Limb (tissue), 2 donors: ENCODE data around the gene RAB26.

Experiments used
- DNase-seq, 2 donors: peaks; one replicate each; pipeline ENCODE4 v3.0.0-alpha.2; 2016; ENCODE audit errors: extremely low spot score in 2 of 2

Gene RAB26

DNA sequence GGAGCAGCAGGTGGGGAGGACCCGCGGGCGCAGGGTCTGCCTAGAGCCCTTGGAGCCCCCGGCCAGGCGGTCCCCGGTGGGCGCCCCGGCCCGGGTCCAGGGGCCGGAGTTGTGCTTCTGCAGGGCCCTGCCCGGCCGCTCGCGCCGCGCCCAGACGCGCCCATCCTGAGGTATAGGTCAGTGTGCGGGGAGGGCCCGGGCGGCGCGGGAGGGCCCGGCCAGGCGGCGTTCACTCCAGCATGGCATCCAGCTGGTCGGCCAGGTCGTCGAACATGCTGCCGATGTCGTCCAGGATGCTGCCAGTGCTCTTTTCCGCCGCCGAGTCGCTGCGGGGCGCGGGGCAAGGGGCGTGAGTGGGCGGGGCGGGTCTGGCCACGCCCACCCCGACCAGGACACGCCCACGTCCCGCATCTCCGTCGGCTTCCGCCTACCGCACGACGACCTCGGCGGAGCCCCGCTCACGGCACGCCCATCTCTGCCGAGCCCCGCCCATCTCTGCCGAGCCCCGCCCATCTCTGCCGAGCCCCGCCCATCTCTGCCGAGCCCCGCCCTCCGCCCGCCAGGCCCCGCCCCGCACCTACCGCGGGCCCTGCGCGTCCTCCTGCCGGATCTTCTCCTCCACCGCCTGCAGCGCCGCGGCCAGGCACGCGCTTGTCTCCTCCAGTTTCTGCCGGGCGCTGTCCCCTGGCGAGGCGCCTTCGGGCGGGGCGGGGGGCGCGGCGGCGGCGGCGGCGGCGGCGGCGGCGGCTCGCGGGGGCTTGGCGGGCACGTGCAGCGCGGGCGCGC, 30.1 kb downstream of the RAB26 start:
- peak in 1 of 2 donors; percentile 72 for DNase-seq

DNA sequence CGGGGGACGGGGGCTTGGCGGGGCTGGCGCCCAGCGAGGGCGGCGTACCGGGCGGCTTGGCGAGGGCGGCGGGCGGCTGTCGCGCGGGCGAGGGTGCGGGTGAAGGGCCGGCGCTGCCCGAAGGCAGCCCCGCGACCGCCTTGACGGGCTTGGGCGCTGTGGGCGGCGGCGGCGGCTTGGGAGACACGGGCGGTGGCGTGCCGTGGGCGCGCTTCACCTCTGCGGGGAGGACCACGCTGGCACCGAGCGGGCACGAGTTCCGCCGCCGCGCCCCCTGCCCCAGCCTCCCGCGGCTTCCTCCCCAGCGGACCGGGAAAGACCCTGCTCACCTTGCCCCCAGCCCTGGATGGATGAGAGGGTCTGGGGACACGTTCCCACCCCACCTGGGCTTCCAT, 30.7 kb downstream of the RAB26 start:
- no peak for DNase-seq

DNA sequence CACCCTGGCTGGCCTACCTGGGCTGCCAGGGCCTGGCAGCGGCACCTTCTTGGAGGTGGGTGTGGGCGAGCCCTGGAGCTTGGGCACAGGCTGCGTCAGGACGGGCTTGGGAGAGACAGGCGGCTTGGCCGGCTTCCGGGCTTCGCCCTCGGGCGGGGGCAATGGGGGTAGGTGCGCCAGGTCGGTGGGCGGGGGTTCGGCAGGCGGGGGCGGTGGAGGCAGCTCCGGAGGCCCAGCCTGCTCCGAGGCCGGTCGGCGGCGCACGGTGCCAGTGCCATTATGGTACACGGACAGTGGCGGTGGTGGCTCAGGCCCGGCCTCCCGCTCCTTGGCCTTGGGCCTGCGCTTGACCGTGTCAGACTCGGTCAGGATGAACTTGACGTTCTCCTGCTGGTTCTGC, 31.2 kb downstream of the RAB26 start:
- no peak for DNase-seq

DNA sequence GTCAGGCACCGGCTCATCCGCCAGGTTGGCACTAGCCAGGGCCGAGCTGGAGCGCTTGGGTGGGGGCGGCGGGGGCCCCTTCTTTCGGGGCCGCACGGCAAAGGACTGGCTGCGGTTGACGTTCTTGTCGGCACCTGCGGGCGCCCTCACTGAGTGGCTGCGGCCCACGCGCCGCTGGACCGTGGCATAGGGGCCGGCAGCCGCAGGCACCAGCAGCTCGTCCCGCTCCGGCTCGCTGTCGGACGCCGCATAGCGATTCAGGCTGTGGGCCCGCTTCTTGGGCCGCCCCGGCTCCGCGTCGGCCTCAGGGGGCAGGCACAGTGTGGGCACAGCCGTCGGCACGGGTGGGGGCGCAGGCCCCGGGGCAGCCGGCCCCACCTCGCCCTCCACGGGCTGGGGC, 32.0 kb downstream of the RAB26 start:
- DNase-seq = no peak

DNA sequence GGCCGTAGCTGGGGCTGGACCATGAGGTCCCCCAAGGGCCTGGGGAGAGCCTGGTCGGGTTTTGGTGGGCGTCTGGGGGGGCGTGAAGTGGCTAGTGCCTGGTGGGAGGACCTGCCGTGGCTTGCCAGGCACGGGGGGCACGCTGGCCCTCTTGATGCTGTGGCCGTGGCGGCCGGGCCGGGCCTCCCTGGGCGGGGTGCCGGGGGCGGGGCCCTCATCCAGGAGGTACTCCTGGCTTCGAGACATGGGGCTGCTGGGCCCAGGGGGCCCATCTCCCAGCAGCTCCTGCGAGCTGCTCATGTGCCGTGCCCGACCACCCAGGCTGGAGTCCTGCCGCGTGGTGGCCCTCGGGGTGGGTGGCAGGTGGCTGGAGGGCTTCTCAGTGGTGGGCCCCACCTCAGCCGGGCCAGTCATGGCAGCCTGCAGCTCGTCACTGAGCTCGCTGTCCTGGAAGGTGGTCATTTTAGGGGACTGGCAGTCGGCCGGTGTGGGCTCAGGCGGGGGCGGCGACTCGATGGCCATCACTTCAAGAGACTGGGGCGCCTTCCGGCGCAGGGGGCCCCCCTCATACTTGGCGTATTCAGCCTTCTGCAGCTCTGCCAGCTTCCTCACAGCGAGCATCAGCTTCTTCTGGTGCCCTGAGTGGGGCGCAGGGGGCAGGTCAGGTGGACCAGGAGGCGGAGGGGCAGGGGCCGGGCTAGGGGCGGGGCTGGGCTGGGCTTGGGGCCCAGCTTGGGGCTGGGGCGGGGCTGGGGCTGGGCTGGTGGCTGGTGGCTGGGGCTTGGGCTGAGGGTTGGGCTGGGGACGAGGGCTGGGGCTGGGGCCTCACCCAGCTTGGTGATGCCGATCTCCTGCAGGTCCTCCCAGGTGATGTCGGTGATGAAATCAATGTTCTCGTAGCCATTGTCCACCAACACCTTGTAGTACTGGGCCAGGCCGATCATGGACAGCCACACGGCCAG, 32.8 kb downstream of the RAB26 start:
- no peak for DNase-seq

DNA sequence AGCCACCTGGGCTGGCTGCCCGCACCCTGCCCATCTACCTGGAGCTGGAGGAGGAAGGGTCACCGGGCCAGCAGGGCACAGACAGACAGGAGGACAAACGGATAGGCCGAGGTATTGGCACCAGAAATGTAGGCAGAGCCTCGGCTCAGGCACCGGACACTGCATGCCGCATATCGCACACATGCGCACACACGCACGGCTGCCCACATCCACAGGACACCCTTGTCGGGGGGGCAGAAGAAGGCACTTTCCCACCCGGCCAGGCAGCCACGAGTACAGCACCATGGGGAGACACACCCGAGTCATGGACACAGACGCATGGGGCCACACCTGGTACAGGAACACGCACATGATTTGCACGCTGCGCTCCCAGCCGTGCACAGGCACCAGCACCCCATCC, 33.5 kb downstream of the RAB26 start:
- no peak for DNase-seq

DNA sequence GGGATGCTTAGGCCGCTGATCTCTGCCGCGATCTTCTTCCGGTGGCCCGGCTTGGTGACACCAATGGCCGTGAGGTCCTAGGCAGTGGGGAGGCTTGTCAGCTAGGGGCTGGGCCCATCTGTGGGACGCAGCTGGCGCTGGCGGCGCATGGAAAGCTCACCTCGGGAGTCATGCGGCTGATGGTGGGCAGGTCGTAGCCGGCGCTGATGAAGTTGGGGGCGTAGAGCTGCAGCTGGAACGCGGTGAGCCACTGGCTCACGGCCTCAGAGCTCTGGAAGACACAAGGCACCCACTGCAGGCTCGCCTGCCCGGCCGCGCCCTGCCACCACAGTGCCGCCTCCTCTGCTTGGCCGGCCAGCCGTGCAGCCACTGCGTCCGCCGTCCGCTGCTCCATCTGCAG, 35.2 kb downstream of the RAB26 start:
- no peak for DNase-seq

DNA sequence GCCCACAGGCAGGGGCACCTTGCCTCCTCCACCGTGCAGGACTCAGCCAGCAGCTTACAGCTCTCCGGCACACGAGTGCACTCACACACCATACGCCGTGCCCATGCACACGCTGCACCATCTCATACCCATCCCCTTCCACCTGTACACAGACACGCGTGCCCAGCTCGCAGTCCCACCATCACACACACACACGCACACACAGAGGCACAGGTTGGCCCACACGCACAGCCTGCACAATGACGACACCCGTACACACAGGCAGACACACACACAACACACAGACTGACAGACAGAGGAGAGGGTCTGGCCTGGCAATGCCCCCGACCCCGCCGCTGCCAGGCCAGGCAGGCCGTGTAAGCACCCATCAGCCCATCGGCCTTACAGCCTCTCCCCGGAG, 35.9 kb downstream of the RAB26 start:
- DNase-seq = no peak

DNA sequence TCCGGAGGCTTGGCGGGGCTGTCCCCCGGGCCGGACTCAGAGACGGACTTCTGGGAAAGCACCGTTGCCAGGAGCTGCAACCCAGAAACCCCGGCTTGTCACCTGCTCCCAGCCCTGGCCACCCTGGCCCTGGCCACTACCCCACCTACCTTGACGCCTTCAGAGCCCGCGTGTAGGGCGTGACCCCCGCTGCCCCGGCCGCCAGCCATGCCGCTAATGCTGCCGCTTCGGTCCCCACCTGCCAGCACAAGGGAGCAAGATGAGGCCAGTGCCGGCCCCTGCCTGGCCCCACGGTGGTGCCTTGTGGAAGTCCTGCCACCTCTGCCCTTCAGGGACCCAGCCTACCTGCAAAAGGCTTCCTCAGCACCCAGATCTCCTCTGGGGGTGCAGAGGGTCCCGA, 36.5 kb downstream of the RAB26 start:
- DNase-seq = no peak

DNA sequence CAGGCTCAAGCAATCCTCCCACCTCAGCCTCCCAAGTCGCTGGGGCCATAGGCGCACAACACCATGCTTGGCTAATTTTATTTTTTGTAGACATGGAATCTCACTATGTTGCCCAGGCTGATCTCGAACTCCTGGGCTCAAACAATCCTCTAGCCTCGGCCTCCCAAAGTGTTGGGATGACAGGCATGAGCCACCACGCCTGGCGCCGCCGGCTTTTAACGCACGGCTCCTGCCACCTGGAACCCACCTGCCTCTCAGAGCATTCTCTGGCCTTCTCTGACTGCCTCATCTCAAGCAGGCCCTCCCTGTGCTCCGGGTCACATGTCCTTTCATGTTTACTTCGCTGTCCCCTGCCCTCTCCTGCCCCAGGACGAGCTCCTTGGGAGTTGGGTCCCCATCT, 37.6 kb downstream of the RAB26 start:
- DNase-seq = no peak

DNA sequence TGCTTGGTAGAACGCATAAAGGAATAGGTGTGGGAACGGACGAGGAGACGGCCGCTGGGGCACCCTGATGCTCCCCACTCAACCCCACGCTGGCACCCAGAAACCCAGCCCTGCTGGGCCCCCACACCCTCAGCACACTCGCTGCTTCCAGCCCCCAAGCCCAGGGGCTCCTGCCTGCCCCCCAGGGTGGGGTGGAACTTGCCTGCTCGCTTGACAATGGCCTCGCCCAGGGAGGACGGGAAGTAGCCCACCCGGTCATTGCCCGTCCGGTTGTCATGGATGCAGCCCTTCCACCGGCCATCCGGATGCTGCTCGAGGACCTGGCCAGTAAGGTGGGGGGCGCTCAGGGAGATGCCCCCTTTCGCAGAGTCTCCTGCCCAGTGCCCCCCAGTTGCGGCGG, 38.1 kb downstream of the RAB26 start:
- DNase-seq = no peak

DNA sequence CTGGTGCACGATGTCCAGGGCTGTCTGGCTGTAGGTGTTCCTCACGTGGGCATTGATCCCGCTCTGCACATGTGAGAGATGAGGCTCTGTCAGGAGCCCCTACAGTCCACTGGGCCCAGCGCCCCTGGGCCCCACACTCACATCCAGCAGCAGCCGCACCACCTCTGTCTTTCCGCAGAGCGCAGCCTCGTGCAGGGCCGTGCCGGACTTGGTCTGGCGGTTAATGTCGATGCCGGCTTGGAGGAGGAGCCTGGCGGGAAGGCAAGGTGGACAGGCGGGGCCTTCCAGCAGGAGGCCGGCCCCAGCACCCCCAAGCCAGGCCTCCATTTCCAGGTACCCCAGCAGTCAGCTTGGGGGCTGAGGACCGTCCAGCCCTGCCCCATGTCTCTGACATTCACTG, 38.8 kb downstream of the RAB26 start:
- no peak for DNase-seq

DNA sequence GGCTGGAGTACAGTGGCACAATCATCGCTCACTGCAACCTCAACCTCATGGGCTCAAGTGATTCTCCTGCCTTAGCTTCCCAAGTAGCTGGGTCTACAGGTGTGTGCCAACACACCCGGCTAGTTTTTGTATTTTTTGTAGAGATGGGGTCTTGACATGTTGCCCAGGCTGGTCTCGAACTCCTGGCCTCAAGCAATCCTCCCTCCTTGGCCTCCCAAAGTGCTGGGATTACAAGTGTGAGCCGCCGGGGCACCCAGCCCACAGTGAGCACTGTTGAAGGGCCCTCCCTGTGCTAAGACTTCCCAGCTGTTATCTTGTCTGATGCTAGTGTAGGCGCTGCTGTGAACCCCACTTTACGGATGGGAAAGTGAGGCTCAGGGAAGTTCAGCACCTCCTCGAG, 40.0 kb downstream of the RAB26 start:
- no peak for DNase-seq

DNA sequence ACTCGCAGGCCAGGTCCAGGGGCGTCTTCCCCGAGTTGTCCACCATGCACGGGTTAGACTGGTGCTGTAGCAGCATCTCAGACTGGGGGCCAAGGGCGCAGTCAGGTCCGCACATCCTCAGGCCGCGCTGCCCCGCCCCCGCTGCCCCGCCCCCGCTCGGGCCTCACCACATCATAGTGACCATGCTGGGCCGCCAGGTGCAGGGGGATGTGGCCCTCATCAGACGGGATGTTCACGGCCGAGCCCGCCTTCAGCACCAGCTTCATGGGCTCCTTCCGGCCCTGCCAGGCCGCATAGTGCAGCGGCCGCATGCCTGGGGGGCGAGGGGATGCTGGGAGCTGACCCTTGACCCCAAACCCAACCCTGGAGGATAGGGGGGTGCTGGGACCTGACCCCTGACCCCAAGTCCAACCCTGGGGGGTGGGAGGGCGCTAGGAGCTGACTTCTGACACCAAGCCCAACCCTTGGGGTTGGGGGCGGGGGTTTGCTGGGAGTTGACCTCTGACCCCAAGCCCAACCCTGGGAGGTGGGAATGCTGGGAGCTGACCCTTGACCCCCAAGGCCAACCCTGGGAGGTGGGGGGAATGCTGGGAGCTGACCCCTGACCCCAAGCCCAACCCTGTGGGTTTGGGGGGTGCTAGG, 40.9 kb downstream of the RAB26 start:
- no peak for DNase-seq

DNA sequence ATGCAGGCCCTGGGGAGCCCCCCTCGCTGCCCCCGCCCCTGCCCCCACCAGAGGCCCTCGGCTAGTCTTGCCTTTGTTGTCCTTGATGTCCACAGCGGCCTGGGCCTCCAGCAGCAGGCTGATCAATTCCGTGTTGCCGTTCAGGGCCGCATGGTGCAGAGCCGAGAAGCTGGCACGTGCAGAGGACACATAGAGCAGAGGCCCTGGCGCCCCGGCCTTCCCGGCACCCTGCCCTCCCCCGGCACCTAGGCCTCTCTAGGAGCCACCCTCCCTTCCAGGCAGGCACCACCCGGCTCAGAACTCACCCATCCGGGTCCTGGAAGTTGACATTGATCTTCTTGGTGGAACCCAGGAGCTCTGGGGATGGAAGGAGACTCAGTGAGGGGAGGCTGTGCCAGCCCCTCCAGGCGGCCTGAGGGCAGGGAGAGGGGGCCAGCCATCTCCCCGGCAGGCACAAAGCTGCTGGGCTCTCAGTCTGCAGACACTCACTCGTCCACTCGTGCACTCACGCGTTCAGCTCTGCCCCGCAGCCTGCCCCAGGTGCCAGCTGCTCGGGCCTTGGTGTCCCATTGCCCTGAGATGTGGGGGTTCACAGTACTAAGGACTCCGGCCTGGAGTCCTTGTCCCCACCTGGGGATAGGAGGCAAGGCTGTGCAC, 41.7 kb downstream of the RAB26 start:
- DNase-seq = no peak

DNA sequence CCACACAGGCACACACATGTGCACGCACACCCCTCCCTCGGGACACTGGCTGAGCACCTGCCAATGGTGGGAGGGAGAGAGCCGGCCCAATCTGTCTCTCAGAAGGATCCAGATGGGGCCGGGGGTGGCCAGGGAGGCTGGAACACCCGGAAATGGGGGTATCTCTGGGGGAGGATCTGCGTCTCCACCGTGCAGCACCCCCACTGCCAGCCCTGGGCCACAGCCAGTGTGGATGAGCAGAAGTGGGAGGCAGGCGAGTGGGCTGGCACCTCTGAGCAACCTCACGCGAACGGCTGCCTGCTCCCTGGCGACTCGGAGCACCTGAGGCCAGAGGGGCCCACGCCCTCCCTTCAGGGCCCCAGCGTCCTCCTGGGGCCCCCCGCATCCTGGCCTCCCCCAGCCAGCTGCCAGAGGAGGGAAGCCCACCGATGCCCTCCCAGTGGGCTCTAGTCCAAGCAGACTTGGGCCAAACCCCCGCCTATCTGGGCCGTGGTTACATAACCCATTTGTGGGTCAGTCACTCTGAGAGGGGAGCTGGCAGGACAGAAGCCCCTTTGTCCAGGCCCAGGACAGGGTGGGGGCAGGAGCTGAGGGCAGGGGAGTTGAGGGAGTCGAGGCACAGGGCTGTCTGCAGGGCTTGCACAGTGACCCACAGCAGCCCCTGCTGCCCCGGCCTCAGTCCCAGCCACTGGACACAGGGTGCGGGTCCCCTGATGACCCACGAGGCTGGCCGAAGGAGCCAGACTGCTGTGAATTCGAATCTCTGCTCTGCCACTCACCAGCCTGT, 42.4 kb downstream of the RAB26 start:
- no peak for DNase-seq

DNA sequence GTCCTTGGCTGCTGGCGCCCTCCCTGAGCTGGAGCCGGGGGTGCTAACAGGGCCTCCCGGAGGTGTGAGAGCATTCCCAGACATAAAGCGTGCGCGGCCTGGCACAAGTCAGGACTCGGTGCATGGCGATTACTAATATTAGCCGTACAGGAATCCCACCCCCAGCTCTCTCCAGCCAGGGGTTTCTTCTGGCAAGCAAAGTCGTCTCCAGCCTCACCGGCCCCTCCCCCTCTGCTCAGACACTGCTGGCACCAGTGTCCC, 43.0 kb downstream of the RAB26 start:
- no peak for DNase-seq

DNA sequence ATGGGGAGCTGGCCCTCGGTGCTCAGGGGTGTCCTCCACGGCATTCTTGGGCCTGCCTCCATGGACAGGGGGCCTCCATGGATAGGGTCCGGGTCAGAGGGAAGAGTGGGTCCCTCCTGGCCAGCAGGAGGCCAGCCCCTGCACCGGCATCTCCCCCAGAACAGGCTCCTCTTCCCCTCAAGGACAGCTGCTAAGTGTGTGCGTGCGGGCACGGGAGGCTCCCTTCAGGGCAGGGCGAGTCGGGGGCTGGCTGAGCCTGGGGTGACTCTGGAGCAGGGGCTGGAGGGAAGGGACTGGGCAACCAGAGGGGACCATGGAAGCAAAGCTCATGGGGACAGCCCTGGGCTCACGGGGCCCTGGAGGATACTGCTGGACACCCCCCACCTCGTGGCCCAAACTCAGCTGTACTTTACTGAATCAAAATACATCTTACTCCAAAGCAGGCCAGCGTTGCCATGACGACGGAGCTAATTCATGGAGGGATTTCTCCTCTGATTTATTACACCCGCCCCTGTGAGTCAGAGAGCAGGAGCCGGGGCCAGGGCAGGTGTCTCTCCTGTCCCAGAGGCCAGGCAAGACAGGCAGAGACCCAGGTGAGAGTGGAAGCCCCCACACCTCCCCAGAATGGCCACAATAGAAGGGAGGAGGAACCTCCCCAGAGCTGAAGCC, 45.9 kb downstream of the RAB26 start:
- no peak for DNase-seq

DNA sequence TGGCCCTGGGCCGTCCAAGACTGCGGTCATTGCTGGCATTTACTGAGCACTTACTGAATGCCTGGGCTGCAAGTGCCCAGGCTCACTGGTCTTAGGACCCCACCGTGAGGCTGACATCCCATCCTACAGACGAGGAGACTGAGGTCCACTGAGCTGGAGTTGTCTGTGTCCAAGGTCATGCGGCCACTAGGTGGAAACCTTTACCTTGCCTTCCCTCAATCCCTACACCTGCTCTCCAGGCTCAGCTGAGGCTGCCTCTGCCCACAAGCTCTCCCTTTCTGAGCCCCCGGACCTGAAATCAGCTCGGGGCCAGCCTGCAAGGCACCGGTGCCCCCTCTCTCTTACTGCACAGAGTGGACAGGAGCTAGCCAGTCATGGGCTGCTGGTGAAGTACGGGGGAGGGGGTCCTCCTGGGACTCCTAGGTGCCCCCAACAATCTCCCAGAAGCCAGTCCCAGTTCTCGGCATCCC, 46.5 kb downstream of the RAB26 start:
- peak in 1 of 2 donors; percentile 60 for DNase-seq

DNA sequence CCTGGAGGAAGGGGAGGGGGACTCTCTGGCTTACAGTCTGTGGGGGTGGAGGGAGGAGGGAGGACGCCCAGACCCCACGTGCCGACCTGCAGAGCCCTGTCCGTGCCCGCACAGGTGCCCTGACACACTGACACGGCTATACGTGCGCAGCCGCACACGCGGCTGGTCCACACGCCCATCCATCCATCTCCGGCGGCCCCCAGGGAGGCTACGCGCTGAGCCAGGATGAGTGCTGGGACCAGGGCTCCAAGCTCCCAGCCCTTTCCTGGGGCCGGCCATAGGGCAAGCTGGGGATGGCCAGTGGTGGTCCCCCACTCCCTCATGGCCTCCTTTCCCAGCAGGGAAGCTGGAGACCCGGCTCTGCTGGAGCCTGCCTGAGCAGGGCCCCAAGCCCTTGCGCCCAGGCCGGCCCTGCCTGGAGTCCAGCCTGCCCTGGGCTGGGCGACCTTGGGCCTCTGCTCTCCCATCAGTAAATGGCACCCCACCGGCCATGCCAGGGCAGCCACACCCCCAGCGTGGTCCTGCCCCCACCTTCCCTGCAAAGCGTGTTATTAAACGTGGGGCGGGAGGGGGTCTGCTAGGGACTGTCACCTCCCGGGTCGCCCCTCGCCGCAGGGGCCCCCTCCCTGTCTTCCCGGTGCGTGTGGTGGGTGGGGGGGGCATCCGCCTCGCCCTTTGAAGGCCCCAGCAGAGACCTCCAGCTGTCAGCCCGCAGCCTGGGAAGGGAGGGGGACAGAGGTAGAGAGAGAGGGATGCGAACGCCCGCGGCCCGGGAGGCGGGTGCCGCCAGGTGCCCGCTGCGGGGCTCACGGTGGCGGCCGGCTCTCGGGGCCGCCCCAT, 47.1 kb downstream of the RAB26 start:
- DNase-seq = no peak
